GM12801 (cell line): ENCODE results near the gene CCDC148.

Experiments used
- CTCF ChIP-seq: IDR thresholded peaks from one replicate; pipeline ENCODE4 v1.5.1; 2011; ENCODE audit warnings: control low read depth; ENCODE audit not compliant: insufficient read length; ENCODE audit errors: extremely low read depth

CCDC148 gene

GRCh38 chr2:158232476-158232875 is 224.1 kb downstream of the CCDC148 start:
- no peak for TF ChIP-seq CTCF

- no peak for TF ChIP-seq CTCF
Measured at GRCh38 chr2:158228943-158229508, 227.5 kb downstream of the CCDC148 start.

DNA sequence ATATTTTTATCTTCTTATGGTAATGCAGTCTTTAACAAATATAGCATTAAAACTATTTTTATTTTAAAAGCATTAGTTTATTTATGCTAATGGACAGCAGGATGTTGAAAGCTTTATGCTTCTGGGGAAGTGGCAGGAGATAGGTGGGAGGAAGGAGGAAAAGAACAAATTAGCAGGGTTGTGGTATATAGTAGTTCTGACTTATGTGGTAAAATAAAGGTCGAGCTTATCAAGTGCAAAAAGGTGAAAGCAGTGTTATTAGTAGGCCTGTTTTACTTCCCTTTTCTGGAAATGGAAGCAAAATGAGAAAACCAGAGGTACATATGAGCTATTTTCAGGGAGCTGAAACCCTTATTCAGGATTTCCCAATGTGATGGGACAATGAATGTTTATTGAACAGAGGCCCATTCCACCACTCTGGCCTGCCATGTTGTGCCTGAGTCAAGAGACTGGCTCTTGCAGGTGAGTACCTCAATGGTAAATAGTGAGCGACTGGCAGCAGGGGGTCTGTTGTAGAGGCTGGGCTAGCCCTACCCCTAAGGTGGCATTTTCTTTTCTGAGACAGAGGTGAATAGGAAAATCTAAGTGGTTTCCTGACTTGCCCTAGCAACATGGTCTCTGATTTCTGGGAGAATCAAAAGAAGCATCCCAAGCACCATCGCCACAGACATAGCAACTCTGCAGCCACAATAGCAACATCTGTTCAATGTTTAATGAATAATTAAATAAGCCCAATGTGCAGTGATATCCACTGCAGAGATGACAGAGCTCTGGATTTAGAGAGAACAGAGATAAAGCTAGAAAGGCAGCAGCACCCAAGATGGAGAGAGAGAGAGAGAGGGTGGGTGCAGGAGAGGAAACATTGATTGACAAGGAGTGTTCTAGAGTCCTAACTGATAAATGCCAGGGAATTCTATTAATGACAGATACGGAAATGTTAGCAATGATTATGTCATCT is 235.2 kb downstream of the CCDC148 start:
- no peak for TF ChIP-seq CTCF

DNA sequence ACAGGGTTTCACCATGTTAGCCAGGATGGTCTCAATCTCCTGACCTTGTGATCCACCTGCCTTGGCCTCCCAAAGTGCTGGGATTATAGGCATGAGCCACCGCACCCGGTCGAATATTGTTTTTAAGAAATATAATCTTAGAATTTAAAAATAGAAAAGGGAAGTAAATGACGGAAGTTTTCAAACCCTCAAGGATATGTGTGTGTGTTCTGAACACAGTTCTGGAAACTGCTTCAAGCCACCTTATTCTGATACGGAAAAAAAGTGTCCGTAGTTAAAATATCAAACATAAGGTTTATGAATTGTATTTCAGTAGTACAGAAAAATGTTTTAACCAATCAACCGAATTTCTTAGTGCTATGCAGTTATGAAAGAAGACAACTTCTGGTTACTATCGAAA is 239.0 kb downstream of the CCDC148 start:
- TF ChIP-seq CTCF: no peak

DNA sequence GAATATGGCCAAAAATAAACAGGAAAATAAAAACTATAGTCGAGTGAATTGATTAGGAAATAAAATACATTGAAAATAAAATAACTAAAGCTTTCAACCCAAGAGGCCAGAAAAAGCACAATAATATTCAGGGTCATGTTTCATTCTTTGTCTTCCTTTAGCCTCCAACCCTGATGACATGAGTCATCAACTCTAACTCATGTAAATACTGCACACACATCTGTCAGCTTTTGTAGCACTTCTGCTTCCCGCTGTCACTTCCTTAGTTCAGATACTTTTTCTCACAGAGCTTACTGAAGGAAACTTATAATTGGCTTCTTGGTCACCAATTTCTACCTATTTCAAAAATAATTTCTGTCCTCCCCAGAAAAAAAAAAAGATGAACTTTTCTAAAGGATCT is 242.1 kb downstream of the CCDC148 start:
- TF ChIP-seq CTCF: no peak

DNA sequence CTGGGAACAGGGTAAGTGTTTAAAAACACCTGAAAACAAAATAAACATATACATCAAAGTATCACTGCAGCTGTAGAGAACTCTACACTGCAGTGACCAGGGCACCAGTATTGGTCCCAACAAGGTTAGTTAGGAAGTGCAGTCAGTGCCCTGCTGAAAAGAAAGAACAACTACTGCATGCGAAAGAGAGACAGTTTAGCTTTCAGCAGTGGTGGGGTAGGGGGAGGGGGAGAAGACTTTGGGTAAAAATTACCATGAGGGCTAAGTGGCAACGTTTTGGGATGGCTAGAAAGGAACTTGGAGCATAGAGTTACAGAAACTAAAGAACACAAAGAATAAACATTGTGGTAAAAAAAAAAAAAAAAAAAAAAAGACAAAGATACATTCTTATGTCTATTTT is 242.8 kb downstream of the CCDC148 start:
- no peak for TF ChIP-seq CTCF

- TF ChIP-seq CTCF: no peak
Measured at GRCh38 chr2:158212301-158212700, 244.3 kb downstream of the CCDC148 start.
